Measurements from ENCODE around the gene MRPL38.

DNA sequence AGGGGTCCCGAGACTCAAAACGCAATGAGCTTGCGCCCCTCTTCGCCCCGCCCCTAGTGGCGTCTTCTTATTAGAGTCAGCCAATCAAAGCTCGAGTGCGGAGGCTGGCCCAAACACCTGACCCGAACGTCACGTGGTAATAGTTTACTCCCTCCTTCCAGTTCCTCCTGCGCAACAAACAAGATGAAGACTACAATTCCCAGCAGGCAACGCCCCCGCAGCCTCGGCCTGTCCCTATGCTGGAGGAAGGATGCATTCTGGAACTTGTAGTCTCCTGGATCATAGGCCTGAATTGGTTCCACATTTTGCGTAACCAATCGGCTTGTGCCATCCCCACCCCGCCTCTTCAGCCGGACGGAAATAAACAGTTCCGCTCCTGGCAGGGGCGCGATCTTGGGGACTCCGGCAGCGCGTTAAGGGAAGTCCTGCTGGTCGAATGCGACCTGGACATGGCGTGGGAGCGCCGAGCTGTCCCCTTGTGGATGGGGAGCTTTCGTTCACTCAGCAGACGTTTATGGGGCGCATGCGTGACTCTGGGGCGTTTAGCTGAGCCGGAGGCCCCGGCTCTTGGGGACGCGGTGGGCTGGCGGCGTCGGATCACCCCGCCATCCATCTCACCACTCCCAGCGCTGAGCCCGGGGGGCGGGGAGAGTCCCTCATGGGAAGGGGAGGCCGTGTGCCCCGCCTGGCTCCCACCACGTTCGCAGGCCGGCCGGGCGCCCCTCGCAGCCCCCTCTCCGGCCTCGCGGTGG, 49.2 kb downstream of the MRPL38 start, which contains the start of gene WBP2:
- TF ChIP-seq, protein P1, sequence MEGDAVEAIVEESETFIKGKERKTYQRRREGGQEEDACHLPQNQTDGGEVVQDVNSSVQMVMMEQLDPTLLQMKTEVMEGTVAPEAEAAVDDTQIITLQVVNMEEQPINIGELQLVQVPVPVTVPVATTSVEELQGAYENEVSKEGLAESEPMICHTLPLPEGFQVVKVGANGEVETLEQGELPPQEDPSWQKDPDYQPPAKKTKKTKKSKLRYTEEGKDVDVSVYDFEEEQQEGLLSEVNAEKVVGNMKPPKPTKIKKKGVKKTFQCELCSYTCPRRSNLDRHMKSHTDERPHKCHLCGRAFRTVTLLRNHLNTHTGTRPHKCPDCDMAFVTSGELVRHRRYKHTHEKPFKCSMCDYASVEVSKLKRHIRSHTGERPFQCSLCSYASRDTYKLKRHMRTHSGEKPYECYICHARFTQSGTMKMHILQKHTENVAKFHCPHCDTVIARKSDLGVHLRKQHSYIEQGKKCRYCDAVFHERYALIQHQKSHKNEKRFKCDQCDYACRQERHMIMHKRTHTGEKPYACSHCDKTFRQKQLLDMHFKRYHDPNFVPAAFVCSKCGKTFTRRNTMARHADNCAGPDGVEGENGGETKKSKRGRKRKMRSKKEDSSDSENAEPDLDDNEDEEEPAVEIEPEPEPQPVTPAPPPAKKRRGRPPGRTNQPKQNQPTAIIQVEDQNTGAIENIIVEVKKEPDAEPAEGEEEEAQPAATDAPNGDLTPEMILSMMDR (IDR thresholded peaks at IDR 0.05; ENCODE audit: insufficient read depth, low read depth, low read length), result peak; percentile 21
- no peak for TF ChIP-seq EZH2 (IDR thresholded peaks at IDR 0.05; ENCODE audit: insufficient read depth, low read length)

All from astrocyte (in vitro differentiated cells and primary cell).